ENCODE data around the gene COL4A2.

Gene COL4A2

DNA sequence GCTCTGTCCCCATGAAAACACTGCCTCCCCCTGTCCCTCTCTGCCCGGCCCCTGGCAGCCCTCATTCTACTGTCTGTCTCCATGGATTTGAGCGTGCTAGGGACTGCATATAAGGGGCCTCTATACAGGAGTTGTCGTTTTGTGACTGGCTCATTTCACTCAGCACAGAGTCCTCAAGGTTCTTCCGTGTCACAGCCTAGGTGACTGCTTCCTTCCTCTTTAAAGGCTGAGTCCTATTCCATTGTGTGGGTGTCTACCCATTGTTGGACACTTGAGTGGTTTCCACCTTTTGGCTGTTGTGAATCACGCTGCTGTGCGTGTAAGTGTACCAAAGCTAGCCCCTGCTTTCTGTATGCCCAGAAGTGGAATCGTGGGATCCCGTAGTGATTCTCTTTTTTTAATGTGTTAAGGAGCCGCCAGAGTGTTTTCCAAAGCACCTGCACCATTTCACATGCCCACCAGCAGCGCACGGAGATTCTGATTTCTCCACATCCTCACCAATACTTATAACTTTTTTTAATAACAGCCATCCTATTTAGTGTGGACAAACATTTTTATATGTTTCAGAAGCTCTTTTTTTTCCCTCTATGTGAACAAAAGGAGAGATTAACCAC lies 116.7 kb downstream of the COL4A2 start:
- DNase-seq: no peak

DNA sequence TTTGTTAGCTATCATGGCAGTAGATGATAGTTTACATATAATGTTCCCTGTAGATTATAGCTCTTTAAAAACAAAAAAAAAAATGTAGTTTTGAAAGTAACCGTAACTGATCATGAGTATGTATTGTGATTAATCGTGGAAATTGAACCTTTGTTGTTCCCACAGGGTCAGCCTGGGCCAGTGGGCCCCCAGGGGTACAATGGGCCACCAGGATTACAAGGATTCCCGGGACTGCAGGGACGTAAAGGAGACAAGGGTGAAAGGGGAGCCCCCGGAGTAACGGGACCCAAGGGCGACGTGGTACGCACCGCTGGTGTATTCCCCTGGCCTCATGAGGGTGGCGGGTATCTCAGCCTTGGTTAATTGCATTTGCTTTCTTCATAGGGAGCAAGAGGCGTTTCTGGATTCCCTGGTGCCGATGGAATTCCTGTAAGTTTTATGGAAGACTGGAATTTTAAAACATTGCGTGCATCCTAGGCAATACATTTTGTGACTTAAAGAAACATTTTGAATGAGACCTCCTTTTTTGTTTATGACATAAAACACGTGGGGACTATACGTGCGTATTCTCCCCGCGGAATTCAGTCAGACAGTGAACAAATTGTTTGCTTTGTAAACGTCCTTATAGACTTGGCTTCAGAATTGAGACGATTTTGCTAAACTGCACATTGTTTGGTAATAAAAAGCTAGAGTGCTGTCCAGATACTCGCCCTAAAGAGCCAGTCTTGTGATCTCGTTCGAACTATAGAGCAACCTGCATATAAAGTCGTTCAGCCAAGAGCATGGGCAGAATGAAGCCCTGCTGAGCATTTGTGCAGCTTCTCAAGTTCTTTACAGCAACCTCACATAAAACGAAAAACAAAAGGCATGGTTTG lies 117.7 kb downstream of the COL4A2 start:
- DNase-seq: no peak

DNA sequence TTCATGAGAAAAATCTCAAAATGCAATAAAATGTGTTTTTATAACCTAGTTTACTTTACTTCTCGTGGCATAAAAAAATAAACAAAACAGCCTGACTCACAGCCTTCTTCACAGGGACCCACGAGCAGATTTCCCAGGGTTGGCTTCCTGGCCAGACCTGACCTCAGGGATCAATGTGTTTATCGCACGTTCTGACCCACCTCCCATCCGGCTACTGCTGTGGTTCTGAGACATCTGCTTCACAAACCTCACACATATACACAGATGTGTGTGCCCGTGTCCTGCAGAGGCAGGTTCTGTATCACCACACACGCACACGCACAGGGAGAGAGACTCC lies 118.3 kb downstream of the COL4A2 start:
- no peak for DNase-seq

DNA sequence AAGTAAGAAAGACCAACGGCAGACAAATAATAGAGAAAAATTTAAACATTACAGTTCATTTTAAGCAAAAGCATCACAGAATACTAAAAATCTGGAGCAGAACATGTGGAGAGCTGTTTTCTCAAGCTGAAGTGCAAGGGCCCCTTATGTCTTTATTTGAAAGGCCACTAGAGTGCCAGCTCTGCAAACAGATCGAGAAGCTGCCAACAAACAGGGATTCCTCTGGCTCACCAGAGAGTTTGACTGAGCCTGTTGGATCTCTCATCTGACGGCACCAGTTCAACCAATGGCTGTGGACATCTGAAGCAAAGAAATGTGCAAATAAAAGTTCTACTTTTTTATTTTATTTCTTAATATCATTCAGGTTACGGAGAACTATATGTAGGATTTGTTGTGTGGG lies 119.7 kb downstream of the COL4A2 start:
- DNase-seq: no peak

DNA sequence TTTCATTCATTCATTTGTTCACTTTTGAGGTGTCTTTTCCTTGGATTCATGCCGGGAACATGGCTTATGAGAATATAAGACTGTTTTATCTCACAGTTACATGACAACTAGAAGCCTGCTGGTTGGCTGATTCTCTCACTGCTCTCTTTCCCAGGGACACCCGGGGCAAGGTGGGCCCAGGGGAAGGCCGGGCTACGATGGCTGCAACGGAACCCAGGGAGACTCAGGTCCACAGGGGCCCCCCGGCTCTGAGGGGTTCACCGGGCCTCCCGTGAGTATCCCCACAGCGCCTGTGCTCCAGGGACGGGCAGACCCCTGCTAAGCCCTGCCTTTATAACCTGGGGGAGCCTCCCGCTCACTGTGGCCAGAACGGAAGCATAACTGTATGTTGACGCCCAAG lies 121.2 kb downstream of the COL4A2 start:
- no peak for DNase-seq

DNA sequence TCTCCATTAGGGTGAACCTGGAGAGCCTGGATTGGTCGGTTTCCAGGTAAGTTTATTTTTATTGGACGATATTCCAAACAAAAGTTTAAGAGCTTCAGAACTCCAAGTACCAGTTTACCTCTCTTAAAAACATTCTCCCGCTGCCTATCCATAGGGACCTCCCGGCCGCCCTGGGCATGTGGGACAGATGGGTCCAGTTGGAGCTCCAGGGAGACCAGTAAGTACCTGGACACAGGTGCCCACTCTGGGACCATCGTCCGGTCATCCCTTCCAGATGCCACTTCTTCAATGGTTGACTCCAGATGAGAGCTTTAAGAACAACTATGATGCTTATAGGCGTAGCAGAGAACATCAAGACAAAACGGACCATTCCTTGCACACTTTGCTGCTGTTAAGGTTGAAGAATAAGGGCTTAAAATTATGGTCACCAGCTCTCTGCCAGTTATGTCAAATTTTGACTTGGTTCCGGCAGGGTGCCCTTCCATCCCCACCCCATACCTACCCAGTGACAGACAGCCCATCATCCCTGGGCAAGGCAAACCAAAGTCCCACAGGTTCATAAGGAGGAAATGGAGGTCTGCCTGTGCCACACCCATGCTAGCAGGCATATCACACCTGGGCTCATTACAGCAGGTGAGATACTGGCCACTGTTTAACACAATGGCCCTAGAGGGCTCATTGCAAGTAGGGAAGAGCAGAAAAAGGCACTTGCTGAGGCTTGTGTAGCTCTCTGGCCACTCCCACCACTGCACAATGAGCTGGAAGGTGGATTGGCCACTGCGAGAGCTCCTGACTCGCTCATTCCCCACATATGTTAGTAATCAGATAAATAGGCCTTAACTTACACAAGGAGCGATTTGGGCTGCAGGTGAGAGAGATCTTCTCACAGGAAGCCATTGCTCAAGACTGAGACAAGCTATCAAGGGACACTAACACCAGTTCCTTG lies 123.6 kb downstream of the COL4A2 start:
- DNase-seq: no peak

DNA sequence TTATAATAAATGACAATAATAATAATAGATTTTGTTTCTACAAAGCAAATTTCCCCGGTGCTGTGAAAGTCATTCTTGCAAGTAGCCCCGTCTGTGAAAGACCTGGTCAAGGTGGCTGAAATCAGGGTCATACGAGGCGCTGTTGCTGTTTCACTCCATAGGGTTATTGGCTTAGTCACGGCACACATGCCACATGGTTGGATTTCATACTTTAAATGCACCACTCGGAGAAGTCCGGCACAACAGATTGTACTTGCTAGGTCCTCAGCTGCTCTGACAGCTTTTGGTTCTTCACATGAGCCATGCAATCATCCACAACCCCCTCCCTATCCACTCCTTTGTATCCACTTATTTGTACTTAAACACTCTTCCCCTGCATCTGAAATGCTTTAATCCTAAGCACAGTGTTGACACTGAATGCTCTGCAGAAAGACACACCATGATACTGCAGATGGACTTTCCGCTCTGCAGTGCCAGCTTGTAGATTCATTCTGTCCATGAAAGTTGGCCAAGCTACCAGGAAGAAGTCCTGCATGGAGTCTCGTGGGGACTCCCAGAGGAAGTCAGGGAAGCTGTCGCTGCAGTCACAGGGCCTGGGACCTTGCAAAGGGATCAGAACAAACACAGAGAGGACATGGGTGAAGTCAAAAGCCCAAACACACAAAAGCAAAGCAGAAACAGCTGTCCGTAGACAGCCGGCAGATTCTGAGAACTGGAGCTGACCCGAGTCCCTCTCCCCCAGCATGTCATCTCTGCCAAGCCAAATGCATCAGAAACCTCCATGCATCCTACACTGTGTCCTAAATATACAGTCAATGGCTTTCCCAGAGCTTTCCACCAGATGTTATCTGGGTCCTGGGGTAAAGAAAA lies 124.6 kb downstream of the COL4A2 start:
- DNase-seq: no peak

DNA sequence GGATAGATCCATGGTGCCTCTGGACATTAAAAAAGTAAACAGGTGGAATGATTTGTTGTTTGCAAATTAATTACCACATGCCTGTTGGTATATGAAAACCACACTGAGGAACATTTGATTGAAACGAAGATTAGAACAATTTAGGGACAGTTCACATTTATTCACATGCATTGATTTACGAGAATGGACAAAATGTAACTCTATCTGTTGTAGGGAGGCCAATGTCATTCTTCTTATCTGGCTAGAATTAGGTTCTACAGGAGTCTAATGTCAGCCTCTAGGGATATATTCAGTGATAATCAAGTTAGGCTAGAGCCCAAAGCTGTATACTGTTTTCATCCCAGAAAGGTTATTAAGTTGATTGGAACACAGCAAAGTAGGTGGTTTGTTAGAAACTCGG lies 125.4 kb downstream of the COL4A2 start:
- DNase-seq: no peak

DNA sequence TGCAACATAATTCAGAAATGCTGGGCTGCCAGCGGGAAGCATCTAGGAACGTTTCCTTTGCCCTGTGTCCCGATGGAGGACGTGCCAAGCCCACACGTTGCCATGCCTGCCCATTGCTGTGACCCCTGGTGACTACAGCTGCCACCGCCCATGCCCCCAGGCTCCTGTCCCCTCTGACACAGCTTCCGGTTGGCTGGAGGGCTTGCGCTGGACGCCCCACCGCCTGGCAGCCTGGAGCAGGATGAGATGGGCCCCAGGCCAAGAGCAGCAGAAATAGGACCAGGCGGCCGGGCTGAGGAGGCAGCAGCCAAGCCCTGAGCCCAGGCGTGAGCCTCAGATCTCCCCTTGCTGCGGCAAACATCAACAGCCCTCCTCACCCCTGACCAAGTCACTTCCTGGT lies 125.9 kb downstream of the COL4A2 start:
- DNase-seq: no peak

DNA sequence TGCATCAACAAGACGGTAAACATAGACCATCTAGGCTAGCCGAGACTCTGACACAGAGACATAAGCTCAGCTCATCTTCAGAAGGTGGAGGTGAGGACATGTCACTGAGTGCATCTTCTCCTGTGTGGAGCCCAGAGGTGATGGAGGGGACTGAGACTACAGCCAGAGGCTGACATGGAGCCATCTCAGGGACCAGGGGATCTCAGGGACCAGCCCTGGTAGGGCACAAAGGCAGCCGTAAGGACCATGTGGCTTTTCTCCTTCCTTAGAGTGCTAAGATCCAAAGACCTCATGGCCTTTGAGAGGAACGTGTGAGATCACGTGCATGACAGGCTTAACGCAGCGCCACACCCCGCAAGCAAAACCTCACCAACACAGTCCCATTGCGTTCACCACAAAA lies 127.5 kb downstream of the COL4A2 start:
- no peak for DNase-seq

DNA sequence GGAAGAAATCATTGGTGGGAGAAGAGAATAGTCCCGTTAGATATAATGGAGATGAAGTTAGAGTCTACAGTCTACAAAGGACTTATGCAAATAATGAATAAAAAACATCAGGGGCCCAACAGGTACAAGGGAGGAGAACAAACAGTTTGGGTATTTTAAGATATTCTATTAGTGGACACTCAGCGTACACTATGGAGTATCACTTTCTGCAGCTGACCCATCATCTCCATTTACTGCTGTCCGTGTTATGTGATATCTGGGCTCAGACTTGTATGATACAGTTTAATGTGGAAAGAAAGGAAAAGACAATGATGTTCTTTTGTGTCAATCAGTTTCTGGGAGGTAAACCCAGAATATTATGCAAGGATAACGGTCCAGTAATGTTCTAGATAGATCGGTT lies 128.2 kb downstream of the COL4A2 start:
- DNase-seq: no peak

DNA sequence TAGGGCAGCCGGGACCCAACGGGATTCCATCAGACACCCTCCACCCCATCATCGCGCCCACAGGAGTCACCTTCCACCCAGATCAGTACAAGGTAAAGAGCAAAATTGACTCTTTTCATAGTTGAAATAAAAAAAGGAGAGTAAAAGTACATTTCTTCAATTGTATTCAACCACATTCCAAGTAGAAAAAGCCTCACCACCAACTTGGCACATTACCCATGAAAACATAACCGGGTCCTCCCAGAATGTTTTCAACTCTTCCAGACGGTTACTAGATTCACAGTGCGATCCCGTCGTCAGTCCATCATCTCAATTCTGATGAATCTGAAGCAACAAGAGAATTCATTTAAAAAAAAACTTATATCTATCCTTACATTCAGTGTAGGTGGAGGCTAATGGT lies 129.2 kb downstream of the COL4A2 start:
- DNase-seq: no peak

DNA sequence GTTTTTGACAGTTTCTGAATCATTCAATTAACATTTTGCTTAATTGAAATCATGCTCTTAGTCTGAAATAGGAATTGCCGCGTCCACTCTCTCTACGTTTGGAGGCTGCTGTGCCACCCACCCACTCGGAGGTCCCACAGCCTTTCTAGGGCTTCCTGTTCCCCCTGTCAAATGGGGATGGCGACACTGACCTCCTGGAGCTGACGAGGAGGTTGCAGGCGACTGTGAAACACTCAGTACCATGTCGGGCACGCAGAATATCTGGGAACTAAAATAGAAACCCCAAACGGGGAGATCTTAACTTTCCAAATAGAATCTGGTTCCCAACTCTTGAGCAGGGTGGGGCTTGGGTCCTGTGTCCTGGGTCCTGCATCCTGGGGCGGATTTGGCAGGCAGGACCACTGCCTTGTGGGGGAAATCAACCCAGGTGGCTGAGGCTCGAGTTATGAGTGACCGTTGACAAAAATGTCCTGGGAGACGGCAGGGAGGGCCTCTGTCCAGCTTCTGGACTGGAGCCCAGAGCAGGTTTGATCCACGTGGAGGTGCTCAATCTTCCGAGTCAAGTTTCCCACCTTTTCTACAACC lies 129.8 kb downstream of the COL4A2 start:
- no peak for DNase-seq

DNA sequence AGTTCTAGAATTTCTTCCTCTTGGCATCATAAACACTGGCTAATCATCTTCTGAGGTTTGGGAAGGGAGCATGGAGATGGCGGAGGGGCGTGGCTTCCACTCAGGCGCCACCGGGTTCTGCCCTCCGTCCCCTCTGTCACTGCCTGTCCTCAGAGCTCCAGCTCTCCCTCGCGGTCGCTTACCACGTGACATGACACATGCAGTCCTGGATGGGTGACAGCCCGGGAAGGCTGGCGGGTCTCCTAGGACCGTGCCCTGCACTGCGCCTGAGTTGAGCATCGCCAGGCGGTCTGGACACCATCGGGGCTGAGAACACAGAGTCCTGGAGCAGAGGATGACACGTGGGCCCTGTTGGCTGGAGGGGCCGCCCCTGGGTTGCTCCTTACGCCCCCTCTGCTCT lies 131.1 kb downstream of the COL4A2 start:
- DNase-seq: no peak

DNA sequence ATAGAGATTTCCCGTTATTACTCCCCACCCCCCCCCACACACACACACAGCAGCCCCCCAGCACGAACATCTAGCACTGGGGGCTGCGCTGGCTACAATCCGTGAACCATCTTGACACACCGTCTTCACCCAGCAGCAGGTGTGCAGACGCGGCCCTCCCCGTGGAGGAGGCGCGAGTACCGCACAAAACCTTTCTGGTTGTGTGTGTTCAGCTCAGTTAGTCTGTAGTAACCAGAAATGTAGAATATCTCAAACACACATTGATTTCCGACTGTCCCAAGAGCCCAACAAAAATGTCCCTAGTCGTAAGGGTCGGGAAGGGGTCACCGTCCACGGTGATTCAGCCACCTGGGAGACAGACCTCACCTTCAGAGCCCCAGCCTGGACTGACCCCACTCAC lies 131.7 kb downstream of the COL4A2 start:
- no peak for DNase-seq

DNA sequence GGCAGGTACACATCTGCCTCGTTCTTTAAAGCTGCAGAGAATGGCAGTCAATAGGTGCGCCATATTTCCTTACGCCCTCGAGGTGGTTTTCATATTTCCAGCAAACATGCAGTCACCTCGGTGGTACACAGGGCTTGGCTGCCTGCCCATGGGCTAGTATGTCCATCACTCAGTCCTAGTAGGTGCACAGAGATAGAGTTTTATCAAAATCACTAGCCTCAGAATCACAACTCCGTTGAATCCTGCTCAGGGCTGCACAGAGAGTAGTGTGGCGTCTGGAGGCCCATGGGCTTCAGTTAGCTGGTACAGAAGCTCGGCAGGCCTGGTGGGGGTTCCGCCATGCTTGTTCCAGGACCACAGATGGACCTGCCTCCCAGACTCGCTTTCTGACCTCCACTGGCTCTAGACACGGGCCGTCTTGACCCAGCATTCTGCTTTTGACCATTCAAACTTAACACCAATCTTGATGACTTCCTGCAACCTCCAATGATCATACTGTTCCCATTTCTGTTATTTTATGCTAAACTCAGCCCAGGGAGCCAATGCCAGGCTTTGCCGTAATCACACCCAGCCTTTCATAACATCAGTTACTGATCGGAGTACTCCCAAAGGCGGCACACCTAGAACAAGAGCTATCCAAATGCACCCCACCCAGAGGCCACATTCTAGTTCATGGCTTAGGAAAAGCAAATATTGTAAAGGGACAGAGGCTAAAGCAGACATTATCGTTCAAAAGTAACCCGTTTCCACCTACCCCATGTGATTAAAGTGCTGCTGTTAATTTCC lies 134.1 kb downstream of the COL4A2 start:
- DNase-seq: no peak

DNA sequence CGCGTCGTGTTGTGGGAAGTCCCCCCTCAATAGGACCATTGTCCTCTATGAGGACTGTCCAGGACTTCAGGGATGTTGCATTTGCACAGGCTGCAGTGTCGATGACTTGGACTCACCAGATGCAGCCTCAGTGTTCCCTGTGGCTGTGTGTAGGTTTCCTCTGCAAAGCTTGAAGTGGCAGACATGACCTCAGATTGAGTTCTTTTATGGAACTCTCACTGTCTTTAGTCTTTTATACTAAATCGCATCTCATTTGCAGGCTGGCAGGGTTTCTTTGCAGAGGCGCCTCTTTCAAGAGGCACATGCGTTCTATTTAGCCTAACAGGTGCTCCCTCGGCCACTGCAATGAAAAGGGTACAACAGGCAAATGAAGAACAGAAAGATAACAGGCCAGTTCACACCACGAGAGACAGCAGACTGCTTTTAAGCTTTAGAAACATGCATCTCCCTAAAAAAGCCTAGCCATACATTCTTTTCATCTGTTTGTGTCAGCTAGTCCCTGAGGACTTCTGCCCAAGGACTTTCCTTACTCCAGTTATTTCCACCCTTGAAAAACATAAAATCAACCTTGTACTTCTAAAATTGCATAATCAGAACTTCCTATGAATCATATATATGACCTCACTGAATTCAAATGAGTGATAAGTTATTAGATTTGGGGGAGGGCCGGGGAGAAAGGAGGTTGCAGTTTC lies 136.0 kb downstream of the COL4A2 start:
- no peak for DNase-seq

DNA sequence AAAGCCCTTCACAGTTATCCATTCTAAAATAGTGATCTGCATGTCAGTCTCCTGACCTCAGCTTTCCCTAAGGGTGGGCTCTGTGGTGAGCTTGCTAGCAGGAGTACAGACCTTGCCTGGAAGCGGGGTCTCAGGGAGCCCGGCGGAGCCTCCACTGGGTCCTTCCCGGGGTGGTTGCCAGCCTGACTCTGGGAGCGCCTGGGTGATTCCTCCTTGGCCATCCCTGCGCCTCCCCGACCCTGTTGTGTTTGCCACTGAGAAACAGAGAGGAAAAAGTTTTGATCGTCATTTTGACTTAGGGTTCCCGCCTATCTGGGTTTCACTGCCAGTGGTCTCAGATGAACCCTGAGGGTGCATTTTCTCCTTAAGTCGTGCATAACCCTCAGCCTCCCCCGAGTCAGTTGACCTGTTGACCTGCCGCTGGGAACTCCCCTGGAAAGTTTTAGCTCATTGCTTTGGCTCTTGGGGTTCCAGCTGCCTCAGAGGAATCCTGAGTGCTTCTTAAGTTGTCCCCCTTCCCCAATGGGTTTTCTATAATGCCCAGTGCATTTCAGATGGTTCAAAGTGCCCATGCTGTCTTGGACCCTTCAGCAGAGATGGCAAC lies 136.6 kb downstream of the COL4A2 start:
- DNase-seq: no peak

DNA sequence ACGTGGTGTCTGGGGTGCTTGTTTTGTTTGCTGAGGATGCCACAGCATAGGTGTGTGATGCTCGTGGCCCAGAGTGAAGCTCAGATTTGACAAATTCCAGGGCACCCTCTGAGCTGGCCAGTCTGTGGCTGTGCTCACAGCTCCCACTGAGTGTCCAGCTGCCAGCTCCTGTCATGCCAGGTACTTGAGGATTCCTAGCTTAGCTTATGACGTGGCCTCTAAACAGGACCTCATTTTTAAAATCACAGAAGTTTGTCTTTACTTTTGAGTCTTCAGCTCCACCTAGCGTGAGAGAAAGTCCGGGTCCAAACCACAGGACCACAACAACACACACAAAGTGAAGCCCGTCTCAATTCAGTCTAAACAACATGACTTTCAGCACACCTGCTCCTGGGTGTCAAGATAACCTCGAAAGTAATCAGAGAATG lies 137.2 kb downstream of the COL4A2 start:
- DNase-seq: no peak

DNA sequence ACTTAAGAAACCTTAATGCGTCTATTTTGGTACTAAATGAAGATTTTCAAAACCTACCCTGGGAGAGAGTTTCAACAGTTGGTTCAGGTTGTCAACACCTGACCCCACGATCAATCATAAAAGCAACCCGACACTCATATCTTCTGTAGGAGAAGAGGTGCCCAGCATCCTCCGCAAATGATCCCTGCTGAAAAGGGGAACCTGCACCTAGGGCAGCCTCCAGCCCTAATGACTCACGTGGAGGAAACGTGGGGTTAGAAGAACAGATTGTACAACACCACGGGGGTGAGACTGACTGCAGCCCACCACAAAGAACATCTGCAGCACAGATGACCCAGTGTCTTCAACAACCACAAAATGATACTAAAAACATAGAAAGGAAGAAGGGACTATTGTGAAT lies 138.1 kb downstream of the COL4A2 start:
- no peak for DNase-seq
